ENCODE results near the gene ASMT. TPM values are rescaled to one million over a fixed set of nuclear protein-coding genes. Genes with fewer than 3 reads are reported as not detected.
"Not testable (repeated sequence)": the region's sequence is repeated elsewhere in the genome, so short reads cannot be mapped to it uniquely, and the experiment has no call there.

ASMT gene
- total RNA-seq, 1 donor from 2014 or later, result 0.20 TPM

DNA sequence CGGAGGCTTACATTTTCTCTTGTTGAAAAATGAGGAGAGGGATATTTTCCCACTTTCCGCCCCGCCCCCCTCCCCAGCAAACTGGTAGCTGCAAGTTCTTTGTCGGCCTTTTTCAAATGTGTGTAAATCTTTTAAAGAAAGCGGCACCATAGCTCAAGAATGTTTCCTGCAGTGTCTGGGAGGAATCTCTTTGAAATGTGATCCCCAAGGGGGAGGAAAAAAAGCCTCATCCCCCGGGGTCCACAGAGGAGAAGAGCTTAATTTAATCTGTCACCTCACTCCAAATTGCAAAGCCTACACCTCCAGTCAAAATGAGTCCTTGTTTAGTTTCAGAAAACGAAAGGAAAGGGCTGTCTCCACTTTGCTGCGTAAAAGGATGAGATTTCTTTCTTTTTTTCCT is 34.8 kb downstream of the ASMT start:
- no peak for DNase-seq

DNA sequence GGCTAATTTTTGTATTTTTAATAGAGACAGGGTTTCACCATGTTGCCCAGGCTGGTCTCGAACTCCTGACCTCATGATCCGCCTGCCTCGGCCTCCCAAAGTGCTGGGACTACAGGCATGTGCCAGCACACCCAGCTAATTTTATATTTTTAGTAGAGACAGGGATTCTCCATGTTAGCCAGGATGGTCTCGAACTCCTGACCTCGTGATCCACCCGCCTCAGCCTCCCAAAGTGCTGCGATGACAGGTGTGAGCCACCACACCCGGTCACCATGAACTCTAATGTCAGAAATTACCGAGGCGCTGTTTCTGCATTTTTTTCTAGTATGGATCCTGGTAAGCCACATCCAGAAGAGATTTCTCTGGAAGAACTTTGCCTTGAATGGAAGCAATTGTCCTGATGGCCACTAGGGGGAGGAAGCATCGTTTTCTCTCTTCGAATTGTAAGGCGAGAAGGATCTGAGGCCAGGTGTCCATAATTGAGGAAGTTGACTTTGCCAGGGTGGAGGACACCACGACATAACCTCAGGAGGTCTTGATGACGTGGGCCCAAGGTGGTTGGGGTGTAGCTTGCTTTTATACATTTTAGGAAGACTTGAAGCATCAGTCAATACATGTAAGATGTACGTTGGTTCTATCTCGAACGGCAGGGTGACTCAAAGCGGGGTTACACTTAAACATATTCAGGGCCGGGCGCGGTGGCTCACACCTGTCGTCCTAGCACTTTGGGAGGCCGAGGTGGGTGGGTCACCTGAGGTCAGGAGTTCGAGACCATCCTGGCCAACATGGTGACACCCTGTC is 37.4 kb downstream of the ASMT start:
- DNase-seq, result not testable (repeated sequence)

DNA sequence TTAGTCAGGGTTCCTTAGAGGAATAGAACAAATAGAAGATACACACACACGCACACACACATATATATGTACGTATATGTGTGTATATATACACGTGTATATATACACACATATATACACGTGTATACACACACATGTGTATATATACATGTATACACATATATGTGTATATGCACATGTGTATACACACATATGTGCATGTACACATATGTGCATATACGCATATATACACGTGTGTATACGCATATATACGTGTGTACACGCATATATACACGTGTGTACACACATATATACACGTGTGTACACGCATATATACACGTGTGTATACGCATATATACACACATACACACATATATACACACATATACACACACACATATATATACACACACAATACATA is 41.5 kb downstream of the ASMT start:
- no peak for DNase-seq

DNA sequence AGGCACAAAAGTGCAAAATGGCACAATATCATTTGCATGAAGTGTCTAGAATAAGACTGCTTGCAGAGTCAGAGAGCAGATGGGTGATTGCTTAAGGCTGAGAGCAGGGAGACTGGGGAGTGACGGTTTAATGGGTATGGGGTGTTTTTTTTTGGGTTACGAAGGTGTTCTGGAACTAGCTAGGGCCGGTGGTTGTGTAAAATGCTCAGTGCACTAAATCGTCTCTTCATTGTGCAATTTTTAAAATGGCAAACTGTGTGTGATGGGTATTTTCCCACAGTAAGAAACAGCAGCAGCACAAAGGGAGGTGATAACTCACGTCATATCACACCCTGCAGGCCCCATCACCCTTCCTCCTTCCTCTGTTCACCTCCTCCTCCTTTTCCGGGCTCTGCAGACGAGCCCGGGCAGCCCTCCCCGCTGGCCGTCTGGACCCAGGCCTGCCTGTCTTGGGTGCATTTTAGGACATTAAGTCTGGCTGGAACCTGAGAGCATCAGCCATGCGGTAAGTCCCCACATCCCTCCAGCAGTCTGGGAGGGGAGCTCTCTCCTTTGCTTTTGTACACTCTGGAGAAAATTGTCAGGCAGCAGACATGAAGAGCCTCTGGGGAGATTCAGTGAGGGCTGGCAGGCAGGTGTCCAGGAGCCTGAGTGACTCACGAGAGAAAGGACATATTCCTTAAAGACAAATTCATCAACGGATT is 42.7 kb downstream of the ASMT start:
- DNase-seq, result no peak

DNA sequence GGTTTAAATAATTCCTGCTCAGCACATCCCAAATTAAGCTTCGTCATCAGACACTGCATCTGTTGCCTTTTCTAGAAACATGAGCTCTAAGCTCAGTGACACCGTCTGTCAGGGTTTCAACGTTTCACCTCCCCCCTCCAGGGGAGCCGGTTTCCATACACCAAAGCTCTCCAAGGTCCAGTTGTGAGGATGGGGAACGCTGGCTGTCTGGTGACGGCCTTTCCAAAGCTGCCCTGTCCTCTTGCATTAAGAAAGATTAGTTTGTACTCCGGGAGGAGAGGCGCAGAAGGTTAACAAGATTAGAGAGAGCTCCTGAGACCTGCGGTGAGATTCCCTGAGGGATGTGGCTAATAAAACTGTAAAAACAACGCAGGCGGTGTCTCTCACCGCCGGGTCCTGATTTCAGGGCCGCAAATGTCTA is 43.2 kb downstream of the ASMT start:
- DNase-seq, result no peak

DNA sequence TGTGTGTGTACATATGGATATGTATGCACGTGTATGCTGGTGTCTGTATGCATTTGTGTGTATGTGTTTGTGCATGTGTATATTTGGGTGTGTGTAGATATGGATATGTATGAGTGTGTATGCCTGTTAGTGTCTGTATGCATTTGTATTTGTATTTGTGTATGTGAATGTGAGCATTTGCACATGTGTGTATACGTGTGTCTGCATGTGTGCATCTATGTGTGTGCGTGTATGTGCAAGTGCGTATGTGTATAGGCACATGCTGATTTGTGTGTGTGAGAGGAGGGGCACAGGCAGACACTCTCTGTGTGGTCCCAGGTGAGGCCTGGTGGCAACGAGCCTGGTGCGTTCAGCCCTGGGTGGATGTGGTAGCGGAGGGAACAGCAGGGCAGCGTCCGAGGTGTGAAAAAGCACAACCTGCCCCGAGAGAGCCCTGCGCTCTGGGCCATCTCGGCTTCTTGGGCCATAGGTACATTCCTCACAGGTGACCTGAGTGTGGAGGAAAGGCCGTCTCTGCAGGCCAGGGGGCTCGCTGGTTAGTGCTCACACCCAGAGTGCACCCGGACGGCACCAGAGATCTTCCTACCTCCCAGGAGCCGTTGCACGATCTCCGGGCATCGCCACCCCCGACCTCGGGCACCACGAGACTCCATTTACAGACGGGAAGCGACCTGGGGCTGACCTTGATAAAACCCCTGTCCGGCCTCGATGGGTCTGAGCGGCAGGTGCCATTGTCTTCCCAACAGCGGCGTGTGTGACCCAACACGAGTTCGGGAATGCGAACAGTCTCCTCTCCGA is 45.0 kb downstream of the ASMT start:
- DNase-seq, result no peak

DNA sequence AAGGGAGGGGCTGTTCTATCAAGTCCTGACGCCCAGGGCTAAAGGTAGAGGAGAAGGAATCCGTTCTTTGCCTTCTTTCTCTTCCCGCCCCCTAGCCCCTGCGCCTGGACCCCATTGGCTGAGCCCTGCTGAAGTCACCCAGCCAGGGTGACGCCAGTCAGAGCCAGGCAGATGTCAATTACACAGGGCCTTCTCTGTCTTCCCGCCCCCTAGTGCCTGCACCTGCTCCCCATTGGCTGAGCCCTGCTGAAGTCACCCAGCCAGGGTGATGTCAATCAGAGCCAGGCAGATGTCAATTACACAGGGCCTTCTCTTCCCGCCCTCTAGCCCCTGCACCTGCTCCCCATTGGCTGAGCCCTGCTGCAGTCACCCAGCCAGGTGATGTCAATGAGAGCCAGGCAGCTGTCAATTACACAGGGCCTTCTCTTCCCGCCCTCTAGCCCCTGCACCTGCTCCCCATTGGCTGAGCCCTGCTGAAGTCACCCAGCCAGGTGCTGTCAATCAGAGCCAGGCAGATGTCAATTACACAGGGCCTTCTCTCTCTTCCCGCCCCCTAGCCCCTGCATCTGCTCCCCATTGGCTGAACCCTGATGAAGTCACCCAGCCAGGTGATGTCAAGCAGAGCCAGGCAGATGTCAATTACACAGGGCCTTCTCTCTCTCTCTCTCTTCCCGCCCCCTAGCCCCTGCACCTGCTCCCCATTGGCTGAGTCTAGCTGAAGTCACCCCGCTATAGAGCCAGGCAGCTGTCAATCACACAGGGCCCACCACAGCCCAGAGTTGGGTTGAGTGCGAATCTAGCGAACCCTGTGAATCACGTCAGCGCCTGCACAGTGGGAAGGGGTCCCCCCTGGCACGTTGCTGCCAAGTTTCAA is 46.4 kb downstream of the ASMT start:
- no peak for DNase-seq

DNA sequence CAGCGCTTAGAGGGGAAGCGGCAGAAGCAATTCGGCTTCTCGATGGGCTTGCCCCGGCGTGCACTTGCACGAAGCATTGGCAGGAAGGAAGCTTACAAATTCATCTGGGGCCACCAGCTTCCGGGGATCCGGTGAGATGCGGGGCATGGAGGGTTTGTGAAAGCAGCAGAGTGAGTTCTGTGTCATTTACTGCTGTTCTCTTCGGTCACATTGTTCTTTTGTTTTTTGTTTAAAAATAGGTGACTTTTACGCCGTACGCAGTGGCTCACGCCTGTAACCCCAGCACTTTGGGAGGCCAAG is 47.0 kb downstream of the ASMT start:
- no peak for DNase-seq

DNA sequence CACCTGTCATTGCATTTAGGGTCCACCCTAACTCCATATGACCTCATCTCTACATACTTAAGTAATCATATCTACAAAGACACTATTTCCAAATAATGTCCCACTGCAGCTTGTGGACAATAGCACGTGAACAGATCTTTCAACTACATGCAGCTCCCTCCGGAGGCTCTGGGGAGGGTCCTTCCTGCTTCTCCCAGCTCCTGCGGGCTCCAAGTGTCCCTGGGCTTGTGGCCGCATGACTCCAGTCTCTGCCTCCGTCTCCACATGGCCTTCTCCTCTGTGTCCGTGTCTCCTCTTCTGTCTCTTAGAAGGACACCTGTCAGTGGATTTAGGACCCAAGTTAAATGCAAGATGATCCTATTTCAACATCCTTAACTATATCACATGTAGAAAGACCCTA is 52.7 kb downstream of the ASMT start:
- no peak for DNase-seq

DNA sequence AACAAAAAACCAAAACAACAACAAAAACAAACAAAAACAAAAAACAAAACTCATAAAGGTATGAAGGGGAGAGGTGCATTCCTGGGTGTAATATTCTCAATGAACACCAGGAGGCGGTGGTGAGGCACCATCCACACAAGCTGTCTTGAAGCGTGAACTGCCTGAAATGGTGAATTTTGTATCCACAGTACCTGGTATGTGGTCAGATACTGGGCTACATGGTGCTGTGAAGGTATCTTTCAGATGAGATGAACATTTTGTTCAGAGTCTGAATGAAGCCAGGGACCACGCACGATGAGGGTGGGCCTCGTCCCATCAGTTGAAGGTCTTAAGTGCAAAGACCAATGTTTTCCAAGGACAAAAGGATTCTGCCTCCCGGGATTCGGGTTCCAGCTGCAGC is 58.5 kb downstream of the ASMT start:
- no peak for DNase-seq

DNA sequence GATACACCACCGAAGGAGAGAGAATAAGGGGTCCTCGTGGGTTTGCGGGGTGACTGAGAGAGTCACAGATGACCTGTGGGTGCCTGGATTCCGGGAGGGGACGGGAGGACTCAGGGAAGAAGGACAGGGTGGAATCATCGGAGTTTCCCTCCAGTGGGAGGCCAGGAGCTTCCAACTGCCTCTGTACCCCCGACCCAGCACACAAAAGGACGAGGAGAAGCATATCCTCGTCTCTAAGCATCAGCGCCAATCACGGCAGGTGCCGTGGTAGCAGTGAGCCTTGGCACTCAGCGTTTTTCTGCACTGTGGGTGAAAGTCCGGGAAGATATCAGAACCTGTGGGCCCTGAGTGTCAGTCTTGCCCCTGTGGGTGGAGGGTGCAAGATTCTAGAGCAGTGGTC is 62.0 kb downstream of the ASMT start:
- DNase-seq, result no peak

DNA sequence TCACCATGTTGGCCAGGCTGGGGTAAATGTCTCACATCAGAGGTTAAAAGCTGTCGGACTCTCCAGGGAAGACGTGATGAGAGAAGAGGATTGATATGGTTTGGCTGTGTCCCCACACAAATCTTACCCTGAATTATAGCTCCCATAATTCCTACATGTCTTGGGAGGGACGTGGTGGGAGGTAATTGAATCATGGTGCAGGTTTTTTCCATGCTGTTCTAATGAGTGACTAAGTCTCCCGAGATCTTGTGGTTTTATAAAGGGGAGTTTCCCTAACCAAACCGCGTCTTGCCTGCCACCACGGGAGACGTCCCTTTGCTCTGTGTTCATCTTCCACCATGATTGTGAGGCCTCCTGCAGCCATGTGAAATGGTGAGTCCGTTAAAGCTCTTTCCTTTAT is 64.4 kb downstream of the ASMT start:
- DNase-seq, result no peak

DNA sequence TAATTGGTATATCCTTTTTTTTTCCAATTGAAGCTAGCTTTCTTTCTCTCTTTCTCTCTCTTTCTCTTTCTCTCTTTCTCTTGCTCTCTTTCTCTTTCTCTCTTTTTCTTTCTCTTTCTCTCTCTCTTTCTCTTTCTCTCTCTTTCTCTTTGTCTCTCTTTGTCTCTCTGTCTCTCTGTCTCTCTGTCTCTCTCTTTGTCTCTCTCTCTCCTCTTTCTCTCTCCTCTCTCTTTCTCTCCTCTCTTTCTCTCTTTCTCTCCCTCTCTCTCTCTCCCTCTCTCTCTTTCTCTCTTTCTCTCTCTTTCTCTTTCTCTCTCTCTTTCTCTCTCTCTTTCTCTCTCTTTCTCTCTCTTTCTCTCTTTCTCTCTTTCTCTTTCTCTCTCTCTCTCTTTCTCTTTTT is 66.6 kb downstream of the ASMT start:
- DNase-seq, result no peak

DNA sequence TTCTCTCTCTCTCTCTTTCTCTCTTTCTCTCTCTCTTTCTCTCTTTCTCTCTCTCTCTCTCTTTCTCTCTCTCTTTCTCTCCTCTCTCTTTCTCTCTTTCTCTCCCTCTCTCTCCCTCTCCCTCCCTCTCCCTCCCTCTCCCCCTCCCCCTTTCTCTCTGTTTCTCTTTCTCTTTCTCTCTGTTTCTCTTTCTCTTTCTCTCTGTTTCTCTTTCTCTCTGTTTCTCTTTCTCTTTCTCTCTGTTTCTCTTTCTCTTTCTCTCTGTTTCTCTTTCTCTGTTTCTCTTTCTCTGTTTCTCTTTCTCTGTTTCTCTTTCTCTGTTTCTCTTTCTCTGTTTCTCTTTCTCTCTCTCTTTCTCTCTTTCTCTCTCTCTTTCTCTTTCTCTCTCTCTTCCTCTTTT is 67.0 kb downstream of the ASMT start:
- DNase-seq, result not testable (repeated sequence)

DNA sequence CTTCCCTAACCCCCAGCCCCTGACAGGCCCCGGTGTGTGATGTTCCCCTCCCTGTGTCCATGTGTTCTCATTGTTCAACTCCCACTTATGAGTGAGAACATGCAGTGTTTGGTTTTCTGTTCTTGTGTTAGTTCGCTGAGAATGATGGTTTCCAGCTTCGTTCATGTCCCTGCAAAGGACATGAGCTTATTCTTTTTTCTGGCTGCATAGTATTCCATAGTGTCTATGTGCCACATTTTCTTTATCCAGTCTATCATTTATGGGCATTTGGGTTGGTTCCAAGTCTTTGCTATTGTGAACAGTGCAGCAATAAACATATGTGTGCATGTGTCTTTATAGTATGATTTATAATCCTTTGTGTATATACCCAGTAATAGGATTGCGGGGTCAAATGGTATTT is 67.6 kb downstream of the ASMT start:
- not testable (repeated sequence) for DNase-seq

DNA sequence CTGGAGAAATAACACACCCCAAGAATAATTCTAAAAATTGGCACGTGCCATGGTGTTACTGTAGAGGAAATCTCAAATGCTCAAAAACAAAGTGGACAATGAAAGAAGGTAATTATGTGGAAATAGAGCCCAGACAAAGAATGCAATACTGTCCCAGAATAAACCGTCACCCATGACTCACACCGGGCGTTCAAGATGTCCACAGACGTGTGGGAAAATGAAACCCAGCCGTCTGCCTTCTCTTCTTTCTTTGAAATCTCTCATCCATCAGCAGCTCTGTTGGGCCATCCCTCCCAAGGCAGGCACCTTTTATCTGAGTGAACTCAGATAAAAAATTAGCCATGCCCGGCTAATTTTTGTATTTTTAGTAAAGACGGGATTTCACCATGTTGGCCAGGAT is 70.0 kb downstream of the ASMT start:
- DNase-seq, result not testable (repeated sequence)

DNA sequence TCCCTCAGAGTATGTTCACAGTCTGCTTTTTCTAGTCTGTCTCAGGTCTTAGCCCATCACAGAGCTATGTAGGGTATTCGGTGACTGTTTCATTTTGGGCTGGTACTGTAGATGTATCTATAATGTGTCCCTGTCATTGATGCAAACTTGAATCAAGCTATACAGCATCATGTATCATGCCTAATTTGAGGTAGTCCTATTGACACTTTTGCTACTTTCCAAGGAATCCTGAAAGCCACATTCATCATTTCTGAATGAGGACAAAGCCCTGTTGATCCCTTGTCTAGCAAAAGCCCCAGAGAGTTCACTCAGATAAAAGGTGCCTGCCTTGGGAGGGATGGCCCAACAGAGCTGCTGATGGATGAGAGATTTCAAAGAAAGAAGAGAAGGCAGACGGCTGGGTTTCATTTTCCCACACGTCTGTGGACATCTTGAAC is 70.6 kb downstream of the ASMT start:
- DNase-seq, result not testable (repeated sequence)

DNA sequence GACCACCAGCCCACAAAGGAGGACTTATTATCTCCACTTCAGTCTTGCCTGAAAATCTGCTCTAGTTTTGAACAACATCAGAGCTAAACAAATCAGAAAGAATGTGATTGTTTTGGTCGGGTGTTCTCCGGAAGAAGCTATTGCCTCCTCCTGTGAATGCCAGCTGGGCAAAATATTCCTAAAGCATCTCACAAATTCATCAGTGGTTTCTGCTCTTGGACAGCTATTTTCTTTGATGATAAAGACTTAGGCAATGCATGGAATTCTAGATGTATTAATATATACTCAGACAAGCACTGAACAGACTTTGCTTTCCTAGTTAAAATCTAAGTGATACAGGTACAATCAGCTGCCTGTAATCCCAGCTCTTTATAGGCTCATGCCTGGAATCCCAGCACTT is 71.8 kb downstream of the ASMT start:
- DNase-seq, result no peak
